HepG2 (cell line): ENCODE data around the gene TAT. TPM values are rescaled to one million over a fixed set of nuclear protein-coding genes. Genes with fewer than 3 reads are reported as not detected.
A peak's percentile ranks its signal among the peaks of the same experiment; 100 is the strongest.

ENCODE experiments used
- ARID2 ChIP-seq: sonication (generic); formaldehyde crosslinking; IDR thresholded peaks from 2 replicates; pipeline ENCODE4 v1.8.1; 2022; ENCODE audit warnings: mild to moderate bottlenecking, missing genetic modification reagents, borderline replicate concordance
- MBNL3 ChIP-seq: fragments of 250-450 bp; sonication (Bioruptor Pico); conservative IDR thresholded peaks from 2 replicates; pipeline ENCODE4 v1.8.0; 2022; ENCODE audit warnings: mild to moderate bottlenecking, inconsistent platforms
- MXD3 ChIP-seq: IDR thresholded peaks from 2 replicates; pipeline ENCODE4 v1.6.1; 2016; ENCODE audit warnings: mild to moderate bottlenecking, missing biosample characterization, missing genetic modification reagents
- RFX5 ChIP-seq: IDR thresholded peaks from 2 replicates; pipeline ENCODE4 v1.6.1; 2011; ENCODE audit warnings: low read depth, low read length, improper control_type of control experiment
- ZBTB39 ChIP-seq: sonication (generic); formaldehyde crosslinking; IDR thresholded peaks from 2 replicates; pipeline ENCODE4 v1.5.0; 2020; ENCODE audit warnings: missing genetic modification reagents
- ZNF430 ChIP-seq: sonication (generic); formaldehyde crosslinking; IDR thresholded peaks from 2 replicates; pipeline ENCODE4 v1.9.0; 2021; ENCODE audit warnings: mild to moderate bottlenecking, missing genetic modification reagents
- polyA plus RNA-seq, 8 experiments: library from polyadenylated mRNA; depleted of rRNA in 3 of 8; stranded (reverse) in 7 of 8; unstranded in 1 of 8; fragments of >200 nt; fragmentation: Illumina TruSeq in 4 of 8; extraction: Trizol in 4 of 8; gene quantifications; 2 replicates each; pipeline versions ENCODE4 v1.2.1 to v1.2.3, GENCODE V29; 2011 to 2016; ENCODE audit warnings: low read depth in 4 of 8, missing spikeins in 1 of 8, mixed read lengths in 1 of 8; ENCODE audit not compliant: insufficient read depth in 1 of 8
- total RNA-seq, 5 experiments: library from RNA; depleted of rRNA; stranded (reverse); fragments of >200 nt; fragmentation: Illumina TruSeq; extraction: Trizol; gene quantifications; 2 replicates each; pipeline ENCODE4 v1.2.3, GENCODE V29; 2016; ENCODE audit warnings: low read depth in 1 of 5
- TF ChIP-seq, protein P1 (sequence below): sonication (generic); formaldehyde crosslinking; IDR thresholded peaks from 2 replicates; pipeline ENCODE4 v1.5.1; 2020; ENCODE audit warnings: mild to moderate bottlenecking, missing genetic modification reagents, moderate library complexity
- TF ChIP-seq, protein P2 (sequence below): sonication (generic); formaldehyde crosslinking; IDR thresholded peaks from 2 replicates; pipeline ENCODE4 v1.8.1; 2022; ENCODE audit warnings: mild to moderate bottlenecking, missing genetic modification reagents
- TF ChIP-seq, protein P3 (sequence below): sonication (generic); formaldehyde crosslinking; IDR thresholded peaks from 2 replicates; pipeline ENCODE4 v1.4.0; 2020; ENCODE audit warnings: missing genetic modification reagents, borderline replicate concordance

TAT gene
- total and polyA plus RNA-seq, 2 of the 13 experiments (the other 11 are each of a cell fraction or from before 2014, with no cell fraction given): 1.6 to 5.8 TPM

DNA sequence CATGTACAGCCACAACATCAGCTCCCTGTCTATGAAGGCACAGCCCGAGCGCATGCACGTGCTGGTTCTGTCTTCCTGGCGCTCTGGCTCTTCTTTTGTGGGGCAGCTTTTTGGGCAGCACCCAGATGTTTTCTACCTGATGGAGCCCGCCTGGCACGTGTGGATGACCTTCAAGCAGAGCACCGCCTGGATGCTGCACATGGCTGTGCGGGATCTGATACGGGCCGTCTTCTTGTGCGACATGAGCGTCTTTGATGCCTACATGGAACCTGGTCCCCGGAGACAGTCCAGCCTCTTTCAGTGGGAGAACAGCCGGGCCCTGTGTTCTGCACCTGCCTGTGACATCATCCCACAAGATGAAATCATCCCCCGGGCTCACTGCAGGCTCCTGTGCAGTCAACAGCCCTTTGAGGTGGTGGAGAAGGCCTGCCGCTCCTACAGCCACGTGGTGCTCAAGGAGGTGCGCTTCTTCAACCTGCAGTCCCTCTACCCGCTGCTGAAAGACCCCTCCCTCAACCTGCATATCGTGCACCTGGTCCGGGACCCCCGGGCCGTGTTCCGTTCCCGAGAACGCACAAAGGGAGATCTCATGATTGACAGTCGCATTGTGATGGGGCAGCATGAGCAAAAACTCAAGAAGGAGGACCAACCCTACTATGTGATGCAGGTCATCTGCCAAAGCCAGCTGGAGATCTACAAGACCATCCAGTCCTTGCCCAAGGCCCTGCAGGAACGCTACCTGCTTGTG lies 40.0 kb downstream of the TAT start (continued):
- TF ChIP-seq, protein P1, sequence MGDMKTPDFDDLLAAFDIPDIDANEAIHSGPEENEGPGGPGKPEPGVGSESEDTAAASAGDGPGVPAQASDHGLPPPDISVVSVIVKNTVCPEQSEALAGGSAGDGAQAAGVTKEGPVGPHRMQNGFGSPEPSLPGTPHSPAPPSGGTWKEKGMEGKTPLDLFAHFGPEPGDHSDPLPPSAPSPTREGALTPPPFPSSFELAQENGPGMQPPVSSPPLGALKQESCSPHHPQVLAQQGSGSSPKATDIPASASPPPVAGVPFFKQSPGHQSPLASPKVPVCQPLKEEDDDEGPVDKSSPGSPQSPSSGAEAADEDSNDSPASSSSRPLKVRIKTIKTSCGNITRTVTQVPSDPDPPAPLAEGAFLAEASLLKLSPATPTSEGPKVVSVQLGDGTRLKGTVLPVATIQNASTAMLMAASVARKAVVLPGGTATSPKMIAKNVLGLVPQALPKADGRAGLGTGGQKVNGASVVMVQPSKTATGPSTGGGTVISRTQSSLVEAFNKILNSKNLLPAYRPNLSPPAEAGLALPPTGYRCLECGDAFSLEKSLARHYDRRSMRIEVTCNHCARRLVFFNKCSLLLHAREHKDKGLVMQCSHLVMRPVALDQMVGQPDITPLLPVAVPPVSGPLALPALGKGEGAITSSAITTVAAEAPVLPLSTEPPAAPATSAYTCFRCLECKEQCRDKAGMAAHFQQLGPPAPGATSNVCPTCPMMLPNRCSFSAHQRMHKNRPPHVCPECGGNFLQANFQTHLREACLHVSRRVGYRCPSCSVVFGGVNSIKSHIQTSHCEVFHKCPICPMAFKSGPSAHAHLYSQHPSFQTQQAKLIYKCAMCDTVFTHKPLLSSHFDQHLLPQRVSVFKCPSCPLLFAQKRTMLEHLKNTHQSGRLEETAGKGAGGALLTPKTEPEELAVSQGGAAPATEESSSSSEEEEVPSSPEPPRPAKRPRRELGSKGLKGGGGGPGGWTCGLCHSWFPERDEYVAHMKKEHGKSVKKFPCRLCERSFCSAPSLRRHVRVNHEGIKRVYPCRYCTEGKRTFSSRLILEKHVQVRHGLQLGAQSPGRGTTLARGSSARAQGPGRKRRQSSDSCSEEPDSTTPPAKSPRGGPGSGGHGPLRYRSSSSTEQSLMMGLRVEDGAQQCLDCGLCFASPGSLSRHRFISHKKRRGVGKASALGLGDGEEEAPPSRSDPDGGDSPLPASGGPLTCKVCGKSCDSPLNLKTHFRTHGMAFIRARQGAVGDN (CRISPR knock-in tag): 0 out of 2 replicates have a peak, but pooled peaks have one; percentile 11
- TF ChIP-seq, protein P2, sequence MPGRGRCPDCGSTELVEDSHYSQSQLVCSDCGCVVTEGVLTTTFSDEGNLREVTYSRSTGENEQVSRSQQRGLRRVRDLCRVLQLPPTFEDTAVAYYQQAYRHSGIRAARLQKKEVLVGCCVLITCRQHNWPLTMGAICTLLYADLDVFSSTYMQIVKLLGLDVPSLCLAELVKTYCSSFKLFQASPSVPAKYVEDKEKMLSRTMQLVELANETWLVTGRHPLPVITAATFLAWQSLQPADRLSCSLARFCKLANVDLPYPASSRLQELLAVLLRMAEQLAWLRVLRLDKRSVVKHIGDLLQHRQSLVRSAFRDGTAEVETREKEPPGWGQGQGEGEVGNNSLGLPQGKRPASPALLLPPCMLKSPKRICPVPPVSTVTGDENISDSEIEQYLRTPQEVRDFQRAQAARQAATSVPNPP (CRISPR knock-in tag): no peak
- no peak for TF ChIP-seq MXD3 (CRISPR knock-in tag)
- TF ChIP-seq, protein P3, sequence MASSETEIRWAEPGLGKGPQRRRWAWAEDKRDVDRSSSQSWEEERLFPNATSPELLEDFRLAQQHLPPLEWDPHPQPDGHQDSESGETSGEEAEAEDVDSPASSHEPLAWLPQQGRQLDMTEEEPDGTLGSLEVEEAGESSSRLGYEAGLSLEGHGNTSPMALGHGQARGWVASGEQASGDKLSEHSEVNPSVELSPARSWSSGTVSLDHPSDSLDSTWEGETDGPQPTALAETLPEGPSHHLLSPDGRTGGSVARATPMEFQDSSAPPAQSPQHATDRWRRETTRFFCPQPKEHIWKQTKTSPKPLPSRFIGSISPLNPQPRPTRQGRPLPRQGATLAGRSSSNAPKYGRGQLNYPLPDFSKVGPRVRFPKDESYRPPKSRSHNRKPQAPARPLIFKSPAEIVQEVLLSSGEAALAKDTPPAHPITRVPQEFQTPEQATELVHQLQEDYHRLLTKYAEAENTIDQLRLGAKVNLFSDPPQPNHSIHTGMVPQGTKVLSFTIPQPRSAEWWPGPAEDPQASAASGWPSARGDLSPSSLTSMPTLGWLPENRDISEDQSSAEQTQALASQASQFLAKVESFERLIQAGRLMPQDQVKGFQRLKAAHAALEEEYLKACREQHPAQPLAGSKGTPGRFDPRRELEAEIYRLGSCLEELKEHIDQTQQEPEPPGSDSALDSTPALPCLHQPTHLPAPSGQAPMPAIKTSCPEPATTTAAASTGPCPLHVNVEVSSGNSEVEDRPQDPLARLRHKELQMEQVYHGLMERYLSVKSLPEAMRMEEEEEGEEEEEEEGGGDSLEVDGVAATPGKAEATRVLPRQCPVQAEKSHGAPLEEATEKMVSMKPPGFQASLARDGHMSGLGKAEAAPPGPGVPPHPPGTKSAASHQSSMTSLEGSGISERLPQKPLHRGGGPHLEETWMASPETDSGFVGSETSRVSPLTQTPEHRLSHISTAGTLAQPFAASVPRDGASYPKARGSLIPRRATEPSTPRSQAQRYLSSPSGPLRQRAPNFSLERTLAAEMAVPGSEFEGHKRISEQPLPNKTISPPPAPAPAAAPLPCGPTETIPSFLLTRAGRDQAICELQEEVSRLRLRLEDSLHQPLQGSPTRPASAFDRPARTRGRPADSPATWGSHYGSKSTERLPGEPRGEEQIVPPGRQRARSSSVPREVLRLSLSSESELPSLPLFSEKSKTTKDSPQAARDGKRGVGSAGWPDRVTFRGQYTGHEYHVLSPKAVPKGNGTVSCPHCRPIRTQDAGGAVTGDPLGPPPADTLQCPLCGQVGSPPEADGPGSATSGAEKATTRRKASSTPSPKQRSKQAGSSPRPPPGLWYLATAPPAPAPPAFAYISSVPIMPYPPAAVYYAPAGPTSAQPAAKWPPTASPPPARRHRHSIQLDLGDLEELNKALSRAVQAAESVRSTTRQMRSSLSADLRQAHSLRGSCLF (CRISPR knock-in tag): no peak
- no peak for TF ChIP-seq ZBTB39 (CRISPR knock-in tag)
- no peak for TF ChIP-seq RFX5
- no peak for TF ChIP-seq ZNF430 (CRISPR knock-in tag)
- TF ChIP-seq MBNL3 (CRISPR knock-in tag): no peak
- no peak for TF ChIP-seq ARID2 (CRISPR knock-in tag)
